NCI-H187 treated with DMSO at 0.1 percent for 48 hours (cell line): ENCODE results near the gene EGFR.

Experiments used
- DNase-seq: peaks from one replicate; lab custom pipeline; 2025; lab: John Stamatoyannopoulos, UW

EGFR gene

DNA sequence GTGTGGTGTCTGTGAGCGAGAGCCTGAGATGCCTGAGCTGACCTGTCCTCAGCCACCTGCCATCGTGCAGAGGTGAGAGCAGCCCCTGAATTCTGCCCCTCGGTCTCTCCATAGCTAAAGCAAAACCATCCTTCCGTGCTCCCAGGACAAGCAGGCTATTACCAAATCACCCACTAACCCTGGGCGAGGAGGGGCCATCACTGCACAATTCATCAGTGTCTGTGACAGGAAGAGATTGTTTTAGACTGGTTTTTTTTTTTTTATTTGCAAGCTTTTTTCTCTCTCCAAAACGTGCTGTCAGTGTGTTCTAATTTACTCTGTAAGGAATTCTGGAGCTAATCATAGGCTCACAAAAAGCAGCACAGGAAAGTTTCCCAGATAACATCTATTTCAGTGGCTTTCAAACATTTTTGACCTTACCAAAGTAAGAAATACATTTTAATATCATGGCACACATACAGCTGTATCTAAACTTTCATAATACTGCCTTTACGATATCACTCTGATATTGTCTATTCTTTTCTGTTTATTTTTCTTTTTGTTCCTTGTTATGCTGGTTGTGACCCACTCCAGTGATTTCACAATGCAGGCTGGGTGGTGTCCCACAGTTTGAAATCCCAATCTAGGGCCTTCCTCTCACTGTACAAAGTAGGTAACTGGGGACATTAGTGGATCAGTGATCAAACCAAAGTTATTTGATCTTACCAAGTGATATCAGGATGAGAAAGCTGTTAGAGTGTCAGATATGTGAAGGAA, 62.8 kb downstream of the EGFR start:
- DNase-seq = no peak

DNA sequence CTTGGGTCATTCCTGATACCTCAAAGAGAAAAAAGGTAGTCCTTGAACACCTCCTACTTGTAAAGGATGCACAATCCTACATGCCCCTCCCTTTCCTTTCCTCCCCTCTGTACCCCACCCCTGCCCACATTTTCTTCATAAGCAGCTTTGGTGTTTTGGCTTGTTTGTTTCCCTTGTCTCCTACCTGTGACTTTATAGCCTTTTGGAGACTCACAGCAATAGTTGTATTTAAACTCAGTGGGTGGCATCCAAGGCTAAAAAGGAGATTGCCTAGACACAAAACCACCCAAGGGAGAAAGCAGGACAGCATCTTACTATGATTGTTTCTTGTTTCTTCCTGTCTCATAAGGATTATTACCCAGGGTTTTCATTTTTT, 63.4 kb downstream of the EGFR start:
- DNase-seq = no peak

DNA sequence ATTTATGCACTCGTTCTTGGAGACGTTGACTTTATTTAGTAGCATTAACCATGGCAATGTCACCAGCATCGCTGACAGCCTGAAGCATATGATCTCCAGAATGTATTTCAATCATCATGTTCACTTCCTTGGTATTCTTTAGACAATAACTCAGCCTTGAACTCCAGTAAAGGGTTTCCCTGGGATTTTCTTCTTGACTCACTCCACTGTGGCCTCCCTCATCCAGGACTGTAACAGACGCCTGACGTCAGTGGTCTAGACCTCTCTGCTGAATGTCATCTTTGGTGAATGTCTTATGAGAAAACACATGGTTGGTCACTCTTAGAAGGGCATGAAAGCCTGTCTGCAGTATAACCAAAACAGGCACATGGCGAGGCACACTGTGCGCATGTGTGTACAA, 64.4 kb downstream of the EGFR start:
- no peak for DNase-seq

DNA sequence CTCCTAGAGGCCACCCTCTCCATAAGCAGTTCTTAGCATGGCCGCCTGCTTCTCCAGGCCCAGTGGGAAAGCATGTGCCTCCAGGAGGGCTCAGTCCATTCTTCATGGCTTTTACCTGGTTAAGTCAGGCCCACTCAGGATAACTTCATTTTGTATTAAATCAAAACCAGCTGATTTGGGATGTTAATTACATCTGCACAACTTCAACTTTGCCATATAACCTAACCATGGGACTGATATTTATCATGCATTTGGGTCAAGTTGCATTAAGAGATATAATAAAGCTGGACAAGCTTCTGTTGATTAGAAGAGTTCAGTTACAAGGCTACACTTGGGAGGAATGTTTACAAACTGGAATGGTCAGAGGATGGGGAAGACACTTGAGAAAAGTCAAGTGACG, 65.5 kb downstream of the EGFR start:
- DNase-seq = no peak

DNA sequence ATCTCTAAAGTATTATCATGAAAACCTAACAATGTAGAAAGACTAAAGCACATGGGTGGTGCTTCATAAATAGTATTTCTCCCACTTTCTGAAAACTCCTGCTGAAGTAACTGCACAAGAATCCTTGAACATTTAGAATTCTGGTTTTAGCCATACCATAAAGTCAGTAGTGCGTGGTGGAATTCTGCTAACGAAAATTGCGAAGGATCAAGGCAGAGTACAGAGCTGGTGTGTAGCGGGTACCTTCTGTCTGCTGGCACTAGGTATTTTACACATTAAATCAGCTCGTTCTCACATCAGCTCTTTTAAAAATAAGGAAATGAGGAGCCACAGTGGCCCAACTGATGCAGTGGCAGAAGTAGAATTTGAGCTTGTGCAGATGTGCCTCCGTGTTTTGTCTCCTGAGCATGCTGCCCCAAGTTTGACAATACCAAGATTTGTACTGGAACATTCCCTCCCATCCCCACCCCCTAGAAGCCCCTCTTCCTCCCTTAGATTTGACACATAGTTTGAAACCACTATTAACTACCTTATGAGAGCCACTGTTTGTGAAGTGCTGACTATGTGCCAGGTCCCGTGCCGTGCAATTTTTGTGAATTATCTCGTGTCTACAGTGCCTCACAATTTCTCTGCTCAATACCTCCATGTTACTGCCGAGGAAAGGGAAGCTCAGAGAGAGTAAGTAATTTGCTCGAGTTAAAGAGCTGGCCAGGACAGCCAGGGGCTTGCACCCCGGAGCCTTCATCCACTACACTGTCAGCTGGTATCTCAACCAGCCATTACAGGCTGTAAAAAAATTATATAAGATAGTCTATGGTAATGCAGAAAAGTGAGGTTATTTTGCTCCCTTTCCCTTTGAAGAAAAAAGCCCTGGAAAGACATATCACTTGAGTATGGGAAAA, 66.9 kb downstream of the EGFR start:
- no peak for DNase-seq

DNA sequence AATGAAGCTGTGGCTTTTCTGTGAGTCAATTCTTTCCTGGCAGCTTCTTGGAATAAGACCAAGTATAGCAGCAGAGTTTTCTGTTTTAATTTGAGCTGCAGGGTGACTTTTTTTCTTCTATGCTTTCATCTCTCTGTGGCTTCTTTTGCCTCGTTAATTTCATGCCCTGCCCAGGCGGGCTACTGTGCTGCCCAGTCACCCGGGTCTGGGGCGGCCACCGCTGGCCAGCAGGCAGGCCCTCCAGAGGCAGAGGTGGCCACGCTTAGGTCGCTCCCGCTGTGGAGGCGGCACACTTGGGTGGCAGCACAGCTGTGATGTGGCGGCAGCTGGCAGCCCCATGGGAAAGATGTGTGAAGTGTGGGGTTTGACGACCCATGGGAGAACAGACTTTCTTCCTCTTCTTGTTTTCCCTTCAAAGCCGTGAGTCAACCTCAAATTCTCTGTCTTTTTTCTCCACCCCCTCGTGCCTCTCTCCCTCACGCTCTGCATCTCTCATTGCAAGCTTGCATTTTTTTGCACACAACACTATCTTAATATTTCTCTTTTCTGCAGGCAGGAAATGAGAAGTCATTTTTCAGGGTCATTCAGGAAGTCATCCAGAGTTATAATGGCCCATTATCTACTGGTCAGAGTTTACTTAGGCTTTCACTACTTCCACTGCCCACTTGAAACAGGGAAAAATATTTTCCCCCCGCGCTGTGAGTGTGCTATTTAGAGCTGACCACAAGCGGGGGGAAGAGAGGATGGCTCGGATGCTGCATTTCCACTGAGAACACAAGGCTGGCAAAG, 67.8 kb downstream of the EGFR start:
- no peak for DNase-seq

DNA sequence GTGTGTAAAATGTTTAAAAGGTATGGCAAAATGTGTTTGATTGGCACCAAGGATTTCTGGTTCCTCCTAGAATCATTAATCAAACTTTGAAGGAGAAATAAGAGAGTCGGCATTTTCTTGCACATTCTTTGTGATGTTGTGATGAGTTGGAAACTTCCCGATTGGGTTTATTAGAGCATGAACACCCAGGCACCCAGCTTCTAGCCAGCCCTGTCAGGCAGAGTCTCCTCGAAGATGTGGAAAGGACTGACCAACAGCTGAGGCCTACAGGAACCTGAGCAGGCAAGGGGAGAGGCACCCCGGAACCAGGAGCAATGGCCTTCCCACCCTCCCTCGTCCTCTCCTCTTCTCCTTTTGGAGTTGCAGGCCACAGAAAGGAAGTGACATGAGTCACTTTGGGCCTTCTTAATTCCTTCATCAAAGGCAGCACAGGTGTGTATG, 68.7 kb downstream of the EGFR start:
- no peak for DNase-seq

DNA sequence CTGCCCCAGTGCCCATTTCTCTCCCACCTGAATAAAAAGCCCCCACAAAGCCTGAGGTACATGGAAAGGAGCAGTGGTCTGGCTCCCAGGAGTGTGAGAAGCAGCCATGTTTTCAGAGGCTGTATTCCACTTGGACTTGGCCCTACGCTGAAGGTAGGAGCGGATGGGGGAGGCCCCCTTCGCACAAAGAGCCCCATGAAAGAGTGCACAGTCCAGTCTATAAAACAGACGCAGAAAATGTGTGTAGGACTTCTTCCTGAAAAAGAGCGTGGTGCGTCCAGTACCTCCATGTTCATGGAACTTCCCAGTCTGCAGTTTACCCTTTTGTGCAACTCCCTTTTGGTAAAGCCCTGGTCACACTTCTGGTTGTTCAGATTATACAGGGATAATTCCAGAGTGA, 69.3 kb downstream of the EGFR start:
- DNase-seq = no peak

DNA sequence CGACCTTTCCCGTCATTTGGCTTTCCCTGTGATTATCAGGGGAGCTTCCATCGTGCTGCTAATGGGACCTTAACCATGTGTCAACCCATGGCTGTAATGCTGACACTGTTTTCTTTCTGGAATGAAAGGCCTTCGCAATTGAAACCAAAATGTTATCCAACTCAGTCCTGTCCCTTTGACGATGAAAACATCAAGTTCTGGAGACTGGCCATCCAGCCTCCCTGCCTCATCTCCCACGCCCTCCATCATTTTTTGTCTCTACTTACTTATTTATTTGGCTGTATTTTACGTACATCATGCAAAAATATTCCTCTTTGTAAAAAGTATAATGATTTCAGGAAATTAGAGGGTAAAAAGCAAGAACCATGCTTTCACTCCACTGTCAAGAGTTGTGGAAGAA, 69.8 kb downstream of the EGFR start:
- no peak for DNase-seq

DNA sequence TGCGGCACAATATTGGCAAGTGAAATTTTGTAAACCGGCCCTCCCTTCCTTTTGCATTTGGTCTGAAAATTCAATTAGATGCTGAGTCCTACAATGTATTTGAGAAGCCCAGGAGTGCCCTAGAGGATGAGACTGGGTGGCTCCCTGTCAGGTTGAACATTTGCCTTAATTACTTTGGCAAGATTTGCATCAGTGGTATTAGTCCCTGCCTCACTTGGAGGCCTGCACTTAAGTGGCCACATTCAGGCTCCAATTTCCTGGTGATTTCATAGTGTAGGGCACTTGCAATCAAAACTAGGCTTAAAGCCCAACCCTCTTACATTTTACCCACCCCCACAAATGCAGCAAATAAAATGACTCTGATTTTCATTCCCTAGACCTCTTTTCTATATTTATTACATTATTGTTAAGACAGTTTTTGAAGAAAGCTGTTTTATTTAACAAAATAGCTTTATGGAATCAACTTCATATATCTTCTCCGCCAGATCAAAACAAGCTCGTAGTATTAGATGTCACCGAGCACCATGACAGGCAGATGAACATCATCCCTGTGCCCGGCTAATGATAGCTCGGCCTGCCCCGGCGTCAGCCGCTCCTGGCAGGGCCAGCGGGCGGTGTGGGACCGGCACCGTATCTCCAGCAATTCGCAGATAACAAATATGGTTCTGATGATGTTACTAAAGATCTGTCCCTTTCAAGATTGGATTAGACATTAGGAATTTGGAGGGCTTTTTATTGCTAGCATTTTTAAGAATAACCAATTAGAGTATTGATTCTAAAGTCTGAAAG, 73.6 kb downstream of the EGFR start:
- no peak for DNase-seq

DNA sequence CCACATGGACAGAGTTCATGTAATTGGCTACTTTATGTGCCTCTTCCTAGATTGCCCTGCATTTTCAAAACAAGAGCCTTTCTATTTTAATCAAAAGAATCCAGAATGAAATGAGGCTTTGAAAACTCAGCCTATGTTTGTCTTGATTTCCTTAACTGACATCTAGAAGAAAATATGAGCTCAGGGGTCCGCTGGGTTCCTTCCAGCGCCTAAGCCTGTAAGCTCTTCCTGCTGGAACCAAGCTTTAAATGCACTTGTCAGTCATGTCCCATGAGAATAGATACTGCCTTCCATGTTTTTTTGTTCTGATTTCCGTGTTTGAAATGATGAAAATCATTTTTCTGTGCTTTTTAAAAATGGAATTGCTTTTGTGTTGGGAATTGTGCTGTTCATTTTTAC, 74.2 kb downstream of the EGFR start:
- no peak for DNase-seq

DNA sequence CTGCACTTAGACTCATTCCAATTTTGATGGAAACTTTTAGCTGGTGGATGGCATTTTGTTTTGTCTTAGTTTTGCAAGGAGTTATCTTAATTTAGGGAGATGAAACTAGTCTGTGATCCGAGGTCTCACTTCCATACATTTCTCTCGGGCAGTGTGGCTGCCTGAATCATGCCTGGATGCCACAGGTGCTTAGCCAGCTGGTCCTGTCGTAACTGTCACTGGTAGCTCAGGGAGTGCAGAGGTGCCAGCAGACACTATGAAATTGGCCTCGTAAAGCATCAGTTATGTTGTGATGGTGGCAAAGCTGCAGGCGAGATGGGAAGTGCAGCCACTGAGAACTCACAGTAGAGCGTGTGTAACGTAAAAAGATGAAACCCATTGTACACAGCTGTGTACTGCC, 74.9 kb downstream of the EGFR start:
- no peak for DNase-seq

DNA sequence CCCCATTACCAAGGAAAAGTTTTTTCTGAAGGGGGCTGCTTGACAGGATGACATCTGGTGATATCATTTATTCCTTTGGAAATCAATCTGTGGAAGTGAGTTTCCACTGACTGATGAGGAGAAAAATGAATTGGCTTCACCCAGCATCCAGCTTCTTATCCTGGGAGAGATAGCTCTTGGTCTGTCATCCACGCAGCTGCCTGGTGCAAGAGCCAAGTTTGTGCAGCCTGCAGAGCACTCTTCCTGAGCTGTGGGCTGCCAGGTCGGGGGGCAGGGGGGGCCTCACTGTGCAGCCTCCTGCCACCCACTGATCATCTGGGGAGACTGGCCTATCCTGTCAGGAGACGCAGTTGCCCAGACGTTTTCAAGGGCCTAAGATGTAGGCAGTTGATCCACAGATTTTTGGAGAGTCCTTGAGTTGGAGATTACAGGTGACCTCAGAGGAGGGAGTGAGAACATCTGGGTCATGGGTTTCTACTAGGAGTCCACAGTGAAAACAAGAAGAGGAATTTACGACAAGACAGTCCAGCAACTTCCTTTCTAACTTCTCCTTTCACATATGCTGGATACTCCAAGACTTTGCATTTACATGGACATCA, 75.4 kb downstream of the EGFR start:
- DNase-seq = no peak

DNA sequence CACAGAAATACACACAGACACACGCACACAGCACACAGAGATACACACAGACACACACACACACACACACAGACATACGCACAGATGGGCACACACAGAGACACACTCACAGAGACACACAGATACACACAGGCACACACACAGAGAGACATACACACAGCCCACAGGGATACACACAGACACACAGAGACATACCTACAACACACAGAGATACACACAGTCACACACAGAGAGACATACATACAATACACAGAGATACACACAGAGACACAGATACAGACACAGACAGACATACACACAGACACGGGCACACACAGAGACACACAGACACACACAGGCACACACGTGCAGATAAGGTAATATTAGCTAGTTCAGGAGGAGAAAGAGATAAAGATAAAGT, 76.9 kb downstream of the EGFR start:
- DNase-seq = no peak

DNA sequence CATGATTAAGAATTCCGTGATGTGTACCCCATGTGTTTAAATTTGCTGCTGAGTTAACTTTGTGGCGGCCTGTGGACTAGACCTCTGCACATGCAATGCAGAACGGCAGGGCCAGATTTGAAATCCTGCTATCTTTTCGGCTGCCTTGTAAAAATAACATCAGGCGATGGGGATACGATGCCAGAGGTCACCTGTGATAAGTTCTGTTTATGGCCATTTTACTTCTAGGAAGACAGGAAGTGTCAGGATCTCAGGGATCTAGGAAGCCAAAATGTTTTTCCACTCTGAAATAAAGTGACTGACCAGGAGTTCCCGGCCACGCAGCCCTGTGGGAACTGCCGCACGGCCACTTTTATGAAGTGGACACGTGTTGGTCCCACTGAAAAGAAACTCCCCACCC, 77.5 kb downstream of the EGFR start:
- DNase-seq = no peak

DNA sequence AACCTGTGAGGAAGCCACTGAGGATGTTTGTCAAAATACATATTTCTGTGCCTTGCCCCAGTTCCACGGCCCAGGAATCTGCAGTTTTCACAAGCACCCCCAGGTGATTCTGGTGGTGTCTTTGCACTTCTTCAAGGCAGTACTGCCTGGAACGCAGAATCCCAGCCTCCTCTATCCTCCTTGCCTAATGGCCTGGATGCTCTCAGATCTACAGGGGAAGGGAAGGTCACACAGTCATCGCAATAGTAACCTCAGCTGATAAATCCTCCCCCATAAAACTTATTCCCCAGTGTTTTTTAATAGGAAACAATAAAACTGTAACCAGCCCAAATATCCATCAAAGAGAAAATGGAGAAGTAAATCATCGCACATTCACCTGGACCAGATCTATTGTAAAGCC, 78.3 kb downstream of the EGFR start:
- DNase-seq = no peak

DNA sequence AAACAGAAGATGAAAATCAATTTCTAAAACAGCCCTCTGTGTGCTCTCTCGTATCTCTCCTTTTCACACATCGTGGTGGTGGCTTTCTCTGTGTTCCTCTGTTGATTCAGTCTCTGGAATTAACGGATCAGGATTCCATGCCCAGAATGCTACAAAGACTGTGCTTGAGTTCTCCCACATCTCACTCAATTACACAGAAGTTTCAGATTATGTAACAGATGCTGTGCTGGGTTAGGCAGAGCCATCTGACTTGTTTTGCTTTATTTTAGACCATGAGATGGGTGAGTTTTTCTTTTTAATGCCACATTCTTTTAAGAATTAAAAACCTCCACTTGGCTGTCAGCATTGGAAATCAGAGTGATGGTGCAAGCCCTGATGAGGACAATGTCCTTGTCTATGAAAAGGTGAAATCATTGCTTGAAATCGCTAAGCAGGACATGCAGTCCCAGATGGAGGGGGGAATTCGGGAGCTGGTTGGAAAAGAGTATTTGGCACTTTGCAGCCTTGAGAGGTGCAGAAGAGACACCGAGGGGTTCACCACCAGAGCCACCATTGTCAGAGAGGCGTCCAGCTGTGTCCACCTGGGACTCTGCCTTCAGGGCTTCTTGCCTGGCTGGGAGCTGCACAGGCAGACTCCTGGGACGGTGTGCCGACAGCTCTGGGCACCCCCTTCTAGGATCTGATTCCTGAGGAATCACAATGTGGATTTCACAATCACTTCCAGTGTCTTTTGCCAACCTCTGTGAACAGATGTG, 80.4 kb downstream of the EGFR start:
- no peak for DNase-seq

DNA sequence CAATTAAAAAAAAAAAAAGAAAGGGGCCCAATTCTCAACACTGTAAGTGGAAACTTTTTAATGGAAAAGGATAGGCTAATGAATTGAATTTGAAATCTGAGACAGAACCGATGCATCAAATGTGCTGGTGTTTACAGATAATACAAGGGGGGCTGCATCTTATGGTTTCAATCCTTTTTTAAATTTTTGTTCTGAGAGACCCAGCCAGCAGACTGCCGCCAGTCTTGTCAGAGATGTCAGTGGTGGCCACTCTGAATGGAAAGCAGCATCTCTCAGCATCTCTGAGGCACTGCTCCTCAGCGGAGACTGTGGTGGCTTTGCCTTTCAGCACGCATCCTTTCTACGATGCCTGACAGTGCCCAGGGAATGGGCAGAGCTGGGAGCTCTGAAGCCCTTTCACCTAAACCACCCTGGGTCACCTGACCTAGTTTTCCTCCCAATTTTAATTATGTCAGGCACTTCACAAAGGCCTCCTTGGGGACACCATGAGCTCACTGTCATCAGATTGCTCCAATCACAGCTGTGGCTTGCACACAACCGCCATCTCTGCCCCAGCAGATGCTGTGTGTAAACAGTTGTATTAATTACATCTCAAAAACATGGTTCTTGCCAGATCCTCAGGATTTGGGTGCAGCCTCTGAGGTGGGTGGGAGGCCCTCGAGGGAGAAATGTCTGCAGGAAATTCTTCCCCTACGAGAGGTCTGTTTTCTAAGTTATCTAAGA, 81.2 kb downstream of the EGFR start:
- no peak for DNase-seq

DNA sequence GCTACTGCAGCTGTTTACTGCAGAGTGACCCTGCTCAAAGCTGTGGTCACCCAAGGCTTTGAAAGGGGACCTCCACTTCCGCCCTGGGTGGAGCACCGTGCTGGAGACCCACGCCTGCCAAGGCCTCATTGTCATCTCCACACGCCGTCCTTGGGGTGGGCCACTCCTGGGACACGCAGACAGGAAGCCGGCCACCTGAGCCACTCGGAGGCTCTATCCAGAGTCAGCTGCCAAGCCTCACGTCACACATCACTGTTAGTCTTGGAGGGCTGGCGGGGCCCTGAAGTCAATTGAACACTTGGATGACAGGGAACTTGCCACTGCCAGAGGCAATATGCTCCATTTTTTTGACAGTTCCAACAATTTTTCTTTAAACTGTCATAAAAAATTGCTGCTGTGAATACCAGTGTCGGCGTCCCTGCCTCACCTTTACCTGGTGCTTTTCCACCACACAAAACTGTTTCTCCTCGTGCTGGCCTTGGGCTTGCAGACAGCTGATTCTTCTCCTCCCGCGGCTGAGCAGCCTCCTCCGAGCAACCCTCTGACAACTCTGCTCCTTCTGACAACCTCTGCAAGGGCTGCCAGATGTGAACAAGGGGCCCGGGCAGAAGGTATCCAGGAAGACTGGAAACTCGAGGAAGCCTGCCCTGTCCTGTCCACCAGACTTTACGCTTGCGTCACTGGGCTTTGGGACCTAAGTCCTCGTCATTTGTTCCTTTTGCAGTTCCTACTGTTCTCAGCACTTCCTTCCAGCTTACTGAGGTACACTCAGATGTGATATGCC, 81.9 kb downstream of the EGFR start:
- no peak for DNase-seq
